Osteoblast (primary cell): ENCODE data around the gene ASCC3. TPM values are rescaled to one million over a fixed set of nuclear protein-coding genes. Genes with fewer than 3 reads are reported as not detected.
"Not testable (repeated sequence)": the region's sequence is repeated elsewhere in the genome, so short reads cannot be mapped to it uniquely, and the experiment has no call there.

Experiments used
- DNase-seq: peaks from one replicate; pipeline ENCODE4 v3.0.0; 2011; ENCODE audit warnings: low spot score, mixed read lengths; ENCODE audit not compliant: insufficient read length; ENCODE audit errors: missing footprints
- H2AFZ ChIP-seq: 2 replicates; pipeline ENCODE4 v1.6.0; 2011; ENCODE audit warnings: mild to moderate bottlenecking, low read length
- H3K27ac ChIP-seq: 2 replicates; pipeline ENCODE4 v1.5.1; 2011; ENCODE audit warnings: mild to moderate bottlenecking, low read depth, low read length, moderate library complexity
- H3K27me3 ChIP-seq: 2 replicates; pipeline ENCODE4 v1.6.0; 2012; ENCODE audit warnings: mild to moderate bottlenecking, control low read depth, inconsistent platforms, low read length, moderate library complexity; ENCODE audit not compliant: insufficient read depth
- H3K36me3 ChIP-seq: 2 replicates; pipeline ENCODE4 v1.5.1; 2011; ENCODE audit warnings: mild to moderate bottlenecking, low read length, control low read depth, moderate library complexity; ENCODE audit not compliant: insufficient read depth
- H3K4me1 ChIP-seq: 2 replicates; pipeline ENCODE4 v1.5.1; 2011; ENCODE audit warnings: mild to moderate bottlenecking, low read length, control low read depth, moderate library complexity; ENCODE audit not compliant: insufficient read depth
- H3K4me2 ChIP-seq: 2 replicates; pipeline ENCODE4 v1.6.0; 2011; ENCODE audit warnings: mild to moderate bottlenecking, low read length; ENCODE audit not compliant: insufficient read depth
- H3K4me3 ChIP-seq: fragments of 200-600 bp; sonication (generic); 3 replicates; pipeline ENCODE4 v1.5.1; 2012; ENCODE audit warnings: mild to moderate bottlenecking, low read length, inconsistent platforms; ENCODE audit not compliant: insufficient read depth
- H3K79me2 ChIP-seq: 2 replicates; pipeline ENCODE4 v1.6.0; 2012; ENCODE audit warnings: mild to moderate bottlenecking, low read length, control low read depth, inconsistent platforms; ENCODE audit not compliant: insufficient read depth
- H3K9me3 ChIP-seq: 2 replicates; pipeline ENCODE4 v1.5.1; 2011; ENCODE audit warnings: low read depth, low read length, control low read depth
- H4K20me1 ChIP-seq: 2 replicates; pipeline ENCODE4 v1.6.0; 2012; ENCODE audit warnings: mild to moderate bottlenecking, low read length, control low read depth; ENCODE audit not compliant: insufficient read depth
- CTCF ChIP-seq: IDR thresholded peaks from 2 replicates; pipeline ENCODE4 v1.5.1; 2011; ENCODE audit warnings: mild to moderate bottlenecking, low read depth, low read length, moderate library complexity; ENCODE audit errors: extremely low read depth
- total RNA-seq: library from RNA; depleted of rRNA; stranded (reverse); fragments of >200 nt; gene quantifications from 2 replicates; pipeline ENCODE4 v1.2.3, GENCODE V29; 2012

Gene ASCC3
- total RNA-seq, 1 donor, result 68.8 TPM

GRCh38 chr6:100657678-100658330 lies 223.3 kb downstream of the ASCC3 start:
- Histone ChIP-seq H3K4me3 (no peak overlapping the region), H3K27ac (no peak overlapping the region), H3K9me3 (no peaks in the 10 kb centered on the region), H3K27me3 (no peaks in the 10 kb centered on the region), H3K79me2 (no peaks in the 10 kb centered on the region), H3K36me3 (no peaks in the 10 kb centered on the region), H3K4me2 (no peak overlapping the region), H4K20me1 (no peaks in the 10 kb centered on the region), H2AFZ (no peak overlapping the region), H3K4me1 (peaks cover under 1% of the 10 kb centered on the region)
- no peak for DNase-seq
- TF ChIP-seq CTCF, result peak; percentile 67

GRCh38 chr6:100641147-100641546 lies 240.0 kb downstream of the ASCC3 start:
- H3K79me2 ChIP-seq, H3K4me3 ChIP-seq, H3K4me1 ChIP-seq, H3K27me3 ChIP-seq, DNase-seq, H2AFZ ChIP-seq, H3K9me3 ChIP-seq, H4K20me1 ChIP-seq, H3K27ac ChIP-seq, H3K4me2 ChIP-seq: not testable (repeated sequence)
- H3K36me3 ChIP-seq, result peaks cover 42% of the 10 kb centered on the region

GRCh38 chr6:100633096-100633777 lies 247.9 kb downstream of the ASCC3 start:
- Histone ChIP-seq H3K79me2 (no peaks in the 10 kb centered on the region), H3K27me3 (no peaks in the 10 kb centered on the region), H2AFZ (no peak overlapping the region), H3K4me2 (no peak overlapping the region), H3K4me1 (no peaks in the 10 kb centered on the region), H3K36me3 (peaks cover 24% of the 10 kb centered on the region), H4K20me1 (no peaks in the 10 kb centered on the region), H3K27ac (peak overlapping the region; percentile 77), H3K9me3 (no peaks in the 10 kb centered on the region), H3K4me3 (no peak overlapping the region)
- no peak for DNase-seq
- TF ChIP-seq CTCF, result no peak

- no peaks in the 10 kb centered on the region for H3K9me3 ChIP-seq
- no peak overlapping the region for H2AFZ ChIP-seq
- DNase-seq, result no peak
- H3K27me3 ChIP-seq, result no peaks in the 10 kb centered on the region
- no peaks in the 10 kb centered on the region for H3K79me2 ChIP-seq
- H3K27ac ChIP-seq, result no peak overlapping the region
- TF ChIP-seq CTCF, result no peak
- no peaks in the 10 kb centered on the region for H4K20me1 ChIP-seq
- peaks cover 8% of the 10 kb centered on the region for H3K36me3 ChIP-seq
- H3K4me3 ChIP-seq, result no peak overlapping the region
- H3K4me1 ChIP-seq, result no peaks in the 10 kb centered on the region
- H3K4me2 ChIP-seq, result no peak overlapping the region
Measured at GRCh38 chr6:100630536-100630935, 250.6 kb downstream of the ASCC3 start.
